B cell (primary cell): ENCODE measurements around the gene CEP89. TPM values are rescaled to one million over a fixed set of nuclear protein-coding genes. Genes with fewer than 3 reads are reported as not detected.
A peak's percentile ranks its signal among the peaks of the same experiment; 100 is the strongest.

Source experiments
- ATAC-seq: fragments of 200-7000 bp; cut with Tn5 transposase; one replicate; pipeline ENCODE4 v1.10.0; 2021; ENCODE audit warnings: low read depth, mild to moderate bottlenecking, moderate number of reproducible peaks, moderate library complexity
- CTCF ChIA-PET: fragments of 350-600 bp; sonication (Branson Sonifier 250); formaldehyde crosslinking; loops from one replicate; lab custom pipeline; 2021; ENCODE audit warnings: antibody characterized with exemption, inconsistent platforms; lab: Charles Lee
- POLR2A ChIA-PET: fragments of 350-600 bp; sonication (Branson Sonifier 250); formaldehyde crosslinking; loops from one replicate; lab custom pipeline; 2021; ENCODE audit warnings: antibody characterized with exemption; lab: Charles Lee
- DNase-seq: peaks from one replicate; pipeline ENCODE4 v3.0.0; 2013
- H2AFZ ChIP-seq: 2 replicates; pipeline ENCODE4 v1.6.1; 2012; ENCODE audit warnings: mild to moderate bottlenecking, low read depth, low read length; ENCODE audit not compliant: insufficient read depth, poor library complexity, severe bottlenecking
- H3K27ac ChIP-seq, 2 donors: 1 replicate in 1 of 2; 2 replicates in 1 of 2; pipeline ENCODE4 v1.5.1; 2012 to 2013; ENCODE audit warnings: low read length in 2 of 2, mild to moderate bottlenecking in 2 of 2, moderate library complexity in 1 of 2
- H3K27me3 ChIP-seq, 4 experiments: fragments of 200-600 bp in 1 of 4; sonication (generic) in 1 of 4; replicated peaks in 1 of 4; 1 replicate in 2 of 4; 2 replicates in 2 of 4; pipeline versions ENCODE4 v1.6.1 to v1.7.0; 2013 to 2016; ENCODE audit warnings: low read length in 3 of 4, mild to moderate bottlenecking in 2 of 4, mixed read lengths in 1 of 4, moderate library complexity in 1 of 4; ENCODE audit not compliant: insufficient read depth in 4 of 4, control insufficient read depth in 3 of 4; ENCODE audit errors: control extremely low read depth in 1 of 4
- H3K36me3 ChIP-seq, 2 experiments: replicated peaks in 1 of 2; 1 replicate in 1 of 2; 2 replicates in 1 of 2; pipeline versions ENCODE4 v1.6.1 to v1.7.1; 2013; ENCODE audit warnings: low read length in 1 of 2; ENCODE audit not compliant: insufficient read depth in 2 of 2, control insufficient read depth in 1 of 2; ENCODE audit errors: control extremely low read depth in 1 of 2, extremely low read depth in 1 of 2
- H3K4me1 ChIP-seq, 2 donors: fragments of 200-600 bp in 1 of 2; sonication (generic) in 1 of 2; 1 replicate in 1 of 2; 2 replicates in 1 of 2; pipeline versions ENCODE4 v1.5.1 to v1.6.1; 2013 to 2017; ENCODE audit warnings: low read length in 2 of 2; ENCODE audit not compliant: control insufficient read depth in 2 of 2, insufficient read depth in 2 of 2
- H3K4me2 ChIP-seq: replicated peaks from 2 replicates; pipeline ENCODE3; 2012; ENCODE audit warnings: mild to moderate bottlenecking, low read depth, low read length; ENCODE audit not compliant: poor library complexity, severe bottlenecking
- H3K4me3 ChIP-seq, 5 experiments: fragments of 200-600 bp in 1 of 5; sonication (generic) in 1 of 5; 1 replicate in 3 of 5; 2 replicates in 2 of 5; pipeline versions ENCODE4 v1.5.1 to v1.7.0; 2011 to 2016; ENCODE audit warnings: low read length in 4 of 5, mild to moderate bottlenecking in 4 of 5, low read depth in 2 of 5, control low read depth in 1 of 5, moderate library complexity in 1 of 5; ENCODE audit not compliant: insufficient read depth in 1 of 5; ENCODE audit errors: control extremely low read depth in 1 of 5, extremely low read depth in 1 of 5
- H3K79me2 ChIP-seq: fragments of 200-600 bp; sonication (generic); one replicate; pipeline ENCODE4 v1.6.0; 2016; ENCODE audit warnings: low read length; ENCODE audit not compliant: control insufficient read depth, insufficient read depth
- H3K9ac ChIP-seq: fragments of 200-600 bp; sonication (generic); 2 replicates; pipeline ENCODE4 v1.6.1; 2017; ENCODE audit warnings: mild to moderate bottlenecking, low read length, moderate library complexity
- H3K9me3 ChIP-seq, 3 donors: one replicate each; pipeline versions ENCODE4 v1.6.1 to v1.7.1; 2013; ENCODE audit warnings: low read length in 2 of 3; ENCODE audit not compliant: control insufficient read depth in 2 of 3, insufficient read depth in 1 of 3; ENCODE audit errors: control extremely low read depth in 1 of 3
- H4K20me1 ChIP-seq: 2 replicates; pipeline ENCODE4 v1.6.0; 2012; ENCODE audit warnings: mild to moderate bottlenecking, low read length; ENCODE audit not compliant: insufficient read depth, control insufficient read depth, poor library complexity, severe bottlenecking
- H3K27ac Mint-ChIP-seq: one replicate; pipeline ENCODE4 v1.8.0; 2021; ENCODE audit warnings: mixed read lengths
- H3K27me3 Mint-ChIP-seq: one replicate; pipeline ENCODE4 v1.8.0; 2021; ENCODE audit warnings: mixed read lengths
- H3K4me1 Mint-ChIP-seq: one replicate; pipeline ENCODE4 v1.8.0; 2021; ENCODE audit warnings: mixed read lengths
- H3K4me3 Mint-ChIP-seq: one replicate; pipeline ENCODE4 v1.8.0; 2021; ENCODE audit warnings: mixed read lengths
- H3K9me3 Mint-ChIP-seq: one replicate; pipeline ENCODE4 v1.8.0; 2022; ENCODE audit warnings: mixed read lengths; ENCODE audit not compliant: insufficient read depth
- CTCF ChIP-seq: fragments of 200-600 bp; IDR thresholded peaks from one replicate; pipeline ENCODE4 v1.8.0; 2022; ENCODE audit warnings: antibody characterized with exemption, mild to moderate bottlenecking
- EZH2 ChIP-seq: IDR thresholded peaks from 2 replicates; pipeline ENCODE4 v1.6.1; 2012; ENCODE audit warnings: borderline replicate concordance, low read depth, mild to moderate bottlenecking, moderate library complexity, low read length; ENCODE audit not compliant: insufficient read depth, poor library complexity, severe bottlenecking
- WGBS: methylation state at CpG from one replicate; pipeline ENCODE4 v1.1.5; 2013; ENCODE audit warnings: missing lambda C conversion rate; ENCODE audit not compliant: insufficient coverage; 5-methylcytosine and 5-hydroxymethylcytosine counted together
- intact Hi-C: fragments of 100-400 bp; cut with micrococcal nuclease; formaldehyde crosslinking; loops from one replicate; pipeline ENCODE4 v1.10.0; 2022
- polyA plus RNA-seq: library from polyadenylated mRNA; depleted of rRNA; stranded (reverse); fragments of >200 nt; gene quantifications from 2 replicates; pipeline ENCODE4 v1.2.3, GENCODE V29; 2012
- total RNA-seq, 2 donors: library from RNA; stranded (reverse); fragments of 120-200 nt in 1 of 2; gene quantifications; 1 replicate in 1 of 2; 2 replicates in 1 of 2; pipeline versions ENCODE4 v1.2.3 to v1.2.4, GENCODE V29; 2013 to 2022

CEP89 gene
- total and polyA plus RNA-seq, 2 donors (not counting 1 experiment from before 2014, with no cell fraction given), result 10.2 to 38.6 TPM

GRCh38 chr19:32919365-32919764 is 52.4 kb downstream of the CEP89 start:
- intact Hi-C loops, result no loop called here
- no peak for ATAC-seq
- H3K27me3 Mint-ChIP-seq, result no peaks in the 10 kb centered on the region
- Histone ChIP-seq H3K9me3 (no peaks in the 10 kb centered on the region), H3K4me2 (no peak overlapping the region), H3K27ac (no peak overlapping the region), H3K4me1 (no peaks in the 10 kb centered on the region), H3K36me3 (peaks cover 0 to 11% of the 10 kb centered on the region in 2 experiments), H3K9ac (no peak overlapping the region), H3K27me3 (no peaks in the 10 kb centered on the region), H4K20me1 (no peaks in the 10 kb centered on the region), H2AFZ (no peak overlapping the region), H3K79me2 (no peaks in the 10 kb centered on the region), H3K4me3 (no peak overlapping the region)
- DNase-seq, result no peak
- no peak overlapping the region for H3K4me3 Mint-ChIP-seq
- no peaks in the 10 kb centered on the region for H3K9me3 Mint-ChIP-seq
- H3K4me1 Mint-ChIP-seq, result no peaks in the 10 kb centered on the region
- no peak overlapping the region for H3K27ac Mint-ChIP-seq
- 95% methylated on average over 2 of the region's 4 CpGs for WGBS
- CTCF ChIA-PET, result interaction anchor here (0.6 kb wide), 1 partner anchor 19 kb away, joined by 4 read pairs; no protein-coding TSS in a partner anchor
- TF ChIP-seq EZH2 (no peak), CTCF (no peak)
- POLR2A ChIA-PET, result no interaction called here

GRCh38 chr19:32917616-32917996 is 54.2 kb downstream of the CEP89 start:
- no peaks in the 10 kb centered on the region for H3K4me1 ChIP-seq
- H3K79me2 ChIP-seq, result no peaks in the 10 kb centered on the region
- ATAC-seq (no peak), DNase-seq (no peak)
- no peak overlapping the region for H3K27ac ChIP-seq
- ChIA-PET POLR2A (no interaction called here), CTCF (no interaction called here)
- no peak overlapping the region for H3K4me3 ChIP-seq
- Mint-ChIP-seq H3K4me1 (no peaks in the 10 kb centered on the region), H3K4me3 (no peak overlapping the region), H3K27ac (peak overlapping the region; percentile 50), H3K27me3 (no peaks in the 10 kb centered on the region), H3K9me3 (no peaks in the 10 kb centered on the region)
- H3K4me2 ChIP-seq, result no peak overlapping the region
- H4K20me1 ChIP-seq, result no peaks in the 10 kb centered on the region
- TF ChIP-seq EZH2 (no peak), CTCF (no peak)
- no peak overlapping the region for H2AFZ ChIP-seq
- intact Hi-C loops, result no loop called here
- no peak overlapping the region for H3K9ac ChIP-seq
- 100% methylated on average over 2 of the region's 8 CpGs for WGBS
- no peaks in the 10 kb centered on the region for H3K27me3 ChIP-seq
- peaks cover 0 to 8% of the 10 kb centered on the region in 2 experiments for H3K36me3 ChIP-seq
- H3K9me3 ChIP-seq, result no peaks in the 10 kb centered on the region
